NCI-H1694 (cell line): ENCODE measurements around the gene APOC1.
"Not testable (repeated sequence)": the region's sequence is repeated elsewhere in the genome, so short reads cannot be mapped to it uniquely, and the experiment has no call there.

Experiments
- DNase-seq: peaks from one replicate; lab custom pipeline; 2025; lab: John Stamatoyannopoulos, UW

The APOC1 gene

GRCh38 chr19:44913512-44914432, 636 bp upstream of the APOC1 start:
- DNase-seq, result not testable (repeated sequence)

GRCh38 chr19:44924243-44924725, 9.9 kb downstream of the APOC1 start:
- DNase-seq, result no peak

- no peak for DNase-seq
Observed at GRCh38 chr19:44925114-44925891, 10.9 kb downstream of the APOC1 start.

GRCh38 chr19:44926245-44927077, 12.1 kb downstream of the APOC1 start:
- DNase-seq, result not testable (repeated sequence)

GRCh38 chr19:44927746-44928145, 13.3 kb downstream of the APOC1 start:
- no peak for DNase-seq

DNA sequence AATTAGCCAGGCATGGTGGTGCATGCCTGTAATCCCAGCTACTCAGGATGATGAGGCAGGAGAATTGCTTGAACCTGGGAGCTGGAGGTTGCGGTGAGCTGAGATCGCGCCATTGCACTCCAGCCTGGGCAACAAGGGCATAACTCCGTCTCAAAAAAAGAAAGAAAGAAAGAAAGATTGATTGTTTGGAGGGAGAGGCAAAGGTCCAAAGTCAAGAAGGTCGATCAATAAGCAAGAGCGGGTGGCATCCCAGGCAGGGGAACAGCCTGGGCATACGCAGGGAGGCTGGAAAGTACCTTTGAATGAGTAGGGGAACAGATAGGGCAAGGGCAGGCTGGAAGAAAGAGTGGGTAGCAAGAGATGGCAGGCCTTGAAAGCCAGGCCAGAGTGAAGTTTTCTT, 15.7 kb downstream of the APOC1 start:
- no peak for DNase-seq

GRCh38 chr19:44931541-44931940, 17.1 kb downstream of the APOC1 start:
- DNase-seq, result no peak

DNA sequence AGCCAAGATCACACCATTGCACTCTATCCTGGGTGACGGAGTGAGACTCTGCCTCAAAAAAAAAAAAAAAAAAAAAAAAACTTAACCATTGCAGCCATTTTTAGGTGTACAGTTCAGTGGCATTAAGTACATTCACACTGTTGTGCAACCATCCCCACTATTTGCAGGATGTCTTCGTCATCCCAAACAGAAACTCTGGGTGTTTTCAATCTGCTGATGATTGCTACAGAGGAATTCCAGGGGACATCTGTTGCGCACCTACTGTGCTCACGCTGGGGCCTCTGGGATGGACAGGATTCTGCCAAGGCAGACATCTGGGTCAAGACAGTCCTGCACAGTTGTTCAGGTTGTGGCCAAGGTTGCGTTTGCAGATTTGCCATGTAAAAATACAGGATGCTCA, 25.3 kb downstream of the APOC1 start:
- no peak for DNase-seq

GRCh38 chr19:44942067-44942571, 27.7 kb downstream of the APOC1 start, which contains the start of gene APOC4:
Gene APOC4, plus strand, starts transcription at chr19:44942237. Its CDS starts 41 bp downstream, at chr19:44942278.
- no peak for DNase-seq

DNA sequence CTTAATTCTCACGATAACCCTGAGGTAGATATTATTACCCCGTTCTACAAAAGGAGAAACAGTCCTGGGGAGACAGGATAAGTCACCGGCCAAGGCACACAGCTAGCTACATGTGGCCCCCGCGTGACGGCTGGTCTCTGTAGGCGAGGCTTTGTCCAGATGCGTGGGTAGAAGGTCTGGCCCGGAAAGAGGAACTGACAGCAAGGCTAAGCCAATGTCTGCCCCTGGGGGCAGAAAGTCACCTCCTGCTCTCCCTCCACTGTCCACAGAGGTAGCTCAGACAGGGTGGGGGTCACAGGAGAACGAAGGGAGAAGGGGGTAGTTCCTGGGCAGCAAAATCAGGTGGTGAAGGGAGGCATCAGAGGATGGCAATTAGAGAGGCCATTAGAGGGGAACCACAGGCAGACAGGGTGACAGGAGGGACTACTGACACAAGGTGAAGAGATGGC, 29.4 kb downstream of the APOC1 start:
- DNase-seq, result no peak

- DNase-seq, result no peak
Observed at GRCh38 chr19:44947041-44947581, 32.7 kb downstream of the APOC1 start.

GRCh38 chr19:44948237-44948636, 33.8 kb downstream of the APOC1 start:
- no peak for DNase-seq

DNA sequence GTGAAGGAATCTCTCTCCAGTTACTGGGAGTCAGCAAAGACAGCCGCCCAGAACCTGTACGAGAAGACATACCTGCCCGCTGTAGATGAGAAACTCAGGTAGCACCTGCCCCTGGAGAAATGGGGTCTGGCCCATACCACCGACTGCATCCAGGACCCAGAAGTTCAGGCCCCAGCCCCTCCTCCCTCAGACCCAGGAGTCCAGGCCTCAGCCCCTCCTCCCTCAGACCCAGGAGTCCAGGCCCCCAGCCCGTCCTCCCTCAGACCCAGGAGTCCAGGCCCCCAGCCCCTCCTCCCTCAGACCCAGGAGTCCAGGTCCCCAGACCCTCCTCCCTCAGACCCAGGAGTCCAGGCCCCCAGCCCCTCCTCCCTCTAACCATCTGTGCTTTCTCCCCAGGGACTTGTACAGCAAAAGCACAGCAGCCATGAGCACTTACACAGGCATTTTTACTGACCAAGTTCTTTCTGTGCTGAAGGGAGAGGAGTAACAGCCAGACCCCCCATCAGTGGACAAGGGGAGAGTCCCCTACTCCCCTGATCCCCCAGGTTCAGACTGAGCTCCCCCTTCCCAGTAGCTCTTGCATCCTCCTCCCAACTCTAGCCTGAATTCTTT, 34.5 kb downstream of the APOC1 start:
- peak; percentile 7 for DNase-seq

DNA sequence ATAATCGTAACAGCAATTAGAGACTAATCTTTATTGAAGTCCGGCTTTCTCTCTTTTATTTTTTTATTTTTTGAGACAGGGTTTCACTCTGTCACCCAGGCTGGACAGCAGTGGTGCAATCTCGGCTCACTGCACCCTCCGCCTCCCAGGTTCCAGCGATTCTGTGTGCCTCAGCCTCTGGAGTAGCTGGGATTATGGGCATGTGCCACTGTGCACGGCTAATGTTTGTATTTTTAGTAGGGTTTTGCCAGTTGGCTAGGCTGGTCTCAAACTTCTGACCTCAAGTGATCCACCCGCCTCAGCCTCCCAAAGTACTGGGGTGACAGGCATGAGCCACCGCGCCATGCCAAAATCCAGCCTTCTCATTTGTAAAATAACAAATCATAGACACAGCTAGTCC, 35.1 kb downstream of the APOC1 start:
- DNase-seq, result no peak

DNA sequence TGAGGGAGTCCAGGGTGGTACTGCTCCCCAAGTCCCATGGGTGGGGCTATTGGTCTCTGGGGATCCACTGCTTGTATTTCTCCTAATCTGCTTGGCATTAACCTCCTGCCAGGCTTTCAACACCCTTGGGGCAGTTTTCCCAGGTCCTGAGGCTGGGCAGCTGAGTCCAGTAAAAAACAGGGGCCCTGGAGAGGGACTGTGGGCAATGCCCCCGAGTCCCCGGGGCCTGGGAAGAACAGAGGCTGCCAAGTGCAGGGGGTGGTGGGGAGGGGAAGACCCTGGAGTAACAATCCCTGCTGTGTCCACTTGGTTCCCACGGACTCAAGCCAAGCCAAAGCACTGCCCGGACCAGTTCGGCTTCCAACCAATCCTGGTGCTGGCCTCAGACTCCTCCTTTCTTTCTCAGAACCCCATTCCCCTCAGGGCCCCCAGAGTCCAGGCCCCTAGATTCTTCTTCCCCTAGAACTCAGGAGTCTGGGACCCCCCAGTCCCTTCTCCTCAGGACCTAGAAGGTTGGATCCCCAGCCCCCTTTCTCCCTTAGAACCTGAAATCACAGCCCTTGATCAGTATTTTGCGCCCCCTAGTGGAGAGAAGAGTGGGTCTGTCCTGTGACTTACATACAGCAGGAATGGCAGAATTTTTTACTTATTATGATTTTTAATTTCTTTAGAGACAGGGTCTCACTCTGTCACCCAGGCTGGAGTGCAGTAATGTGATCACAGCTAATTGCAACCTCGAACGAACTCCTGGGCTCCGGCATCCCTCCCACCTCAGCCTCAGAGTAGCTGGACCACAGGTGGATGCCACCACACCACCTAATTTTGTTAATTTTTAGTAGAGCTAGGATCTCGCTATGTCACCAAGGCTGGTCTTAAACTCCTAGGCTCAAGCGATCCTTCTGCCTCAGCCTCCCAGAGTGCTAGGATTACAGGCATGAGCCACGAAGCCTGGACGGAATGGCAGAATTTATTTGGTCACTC, 37.1 kb downstream of the APOC1 start:
- peak; percentile 89 for DNase-seq

DNA sequence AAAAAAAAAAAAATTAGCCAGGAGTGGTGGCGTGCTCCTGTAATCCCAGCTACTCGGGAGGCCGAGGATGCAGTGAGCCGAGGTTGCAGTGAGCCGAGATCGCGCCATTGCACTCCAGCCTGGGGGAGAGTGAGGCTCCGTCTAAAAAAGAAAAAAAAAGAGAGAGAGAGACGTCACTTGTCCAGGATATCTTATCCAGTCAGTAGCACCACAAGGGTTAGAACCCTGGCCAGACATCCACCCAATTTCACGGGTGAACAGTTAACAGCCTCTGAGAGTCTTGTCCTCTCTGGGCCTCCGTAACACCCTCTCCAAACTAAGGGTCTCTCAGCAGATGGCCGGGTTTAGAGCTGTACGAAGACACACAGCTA, 39.9 kb downstream of the APOC1 start:
- no peak for DNase-seq

- peak; percentile 92 for DNase-seq
Observed at GRCh38 chr19:44954649-44955504, 40.5 kb downstream of the APOC1 start, which contains the start of gene CLPTM1. Gene CLPTM1, plus strand, starts transcription at chr19:44955380. Its CDS starts 16 bp downstream, at chr19:44955396.
